Ishikawa (cell line): ENCODE results near the gene SNED1.

ENCODE experiments used
- CEBPB ChIP-seq: IDR thresholded peaks from 2 replicates; pipeline ENCODE4 v1.6.1; 2012
- CREB1 ChIP-seq: IDR thresholded peaks from 2 replicates; pipeline ENCODE4 v1.6.1; 2012; ENCODE audit warnings: low read depth
- EP300 ChIP-seq: IDR thresholded peaks from 2 replicates; pipeline ENCODE4 v1.6.1; 2012; ENCODE audit warnings: borderline replicate concordance
- FOXM1 ChIP-seq: IDR thresholded peaks from 2 replicates; pipeline ENCODE4 v1.6.1; 2012; ENCODE audit warnings: low read depth, borderline replicate concordance
- MAX ChIP-seq: IDR thresholded peaks from 2 replicates; pipeline ENCODE4 v1.6.1; 2012
- REST ChIP-seq: IDR thresholded peaks from 2 replicates; pipeline ENCODE4 v1.6.1; 2012; ENCODE audit warnings: low read depth, mild to moderate bottlenecking
- TAF1 ChIP-seq: IDR thresholded peaks from 2 replicates; pipeline ENCODE4 v1.6.1; 2012; ENCODE audit warnings: low read depth, mild to moderate bottlenecking
- USF1 ChIP-seq: IDR thresholded peaks from 2 replicates; pipeline ENCODE4 v1.6.1; 2012
- YY1 ChIP-seq: IDR thresholded peaks from 2 replicates; pipeline ENCODE4 v1.6.1; 2012; ENCODE audit warnings: low read depth
- ZBTB7A ChIP-seq: IDR thresholded peaks from 2 replicates; pipeline ENCODE4 v1.6.1; 2012; ENCODE audit warnings: low read depth

DNA sequence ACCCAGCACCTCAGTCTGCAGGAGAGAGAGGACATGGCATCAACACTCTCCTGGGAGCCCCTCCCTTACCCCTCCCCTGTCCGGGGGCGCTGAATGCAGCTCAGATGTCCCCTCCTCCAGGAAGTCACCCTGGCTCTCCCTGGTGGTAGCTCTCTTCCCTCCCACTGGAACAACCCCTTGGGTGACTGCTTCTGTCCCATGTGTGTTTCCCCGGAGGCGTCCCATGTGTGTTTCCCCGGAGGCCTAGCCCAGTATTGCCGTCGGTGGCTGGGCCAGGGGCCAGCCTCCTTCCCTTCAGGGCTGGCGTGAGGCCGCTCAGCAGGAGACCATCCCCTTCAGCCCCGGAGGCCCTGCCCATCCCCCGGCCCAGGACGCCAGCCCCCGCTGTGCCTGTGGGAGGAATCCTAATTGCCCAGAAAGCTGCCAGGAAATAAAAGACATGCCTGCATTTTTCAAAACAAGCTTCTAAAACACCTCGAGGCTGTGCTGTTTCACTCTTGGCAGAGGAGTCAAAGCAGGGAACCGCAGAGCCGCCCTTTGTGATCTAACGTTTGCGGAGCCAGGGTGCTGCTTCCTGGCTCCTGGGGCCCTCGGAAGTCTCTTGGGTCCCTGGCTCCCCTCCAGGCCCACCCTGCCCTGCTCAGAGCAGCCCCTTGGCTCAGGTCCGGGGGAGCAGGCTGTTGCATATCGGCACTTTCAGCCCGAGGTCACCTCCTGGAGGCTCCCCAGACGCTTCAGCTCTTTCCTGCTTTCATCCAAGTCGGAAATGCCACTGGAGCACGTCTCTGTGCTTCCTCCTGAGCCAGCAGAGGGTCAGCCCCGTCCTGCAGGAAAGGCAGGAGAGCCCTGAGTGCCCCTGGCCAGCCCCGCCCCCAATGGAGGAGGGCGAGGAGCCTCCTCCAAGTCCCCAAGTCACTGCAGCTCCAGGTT, 11.4 kb downstream of the SNED1 start:
- TF ChIP-seq CEBPB (no peak; the same call in 1 of the 2 replicates), TAF1 (no peak), CREB1 (no peak), YY1 (no peak), EP300 (peak; percentile 89), ZBTB7A (no peak; the same call in 1 of the 2 replicates), FOXM1 (peak; percentile 97), MAX (peak; percentile 57), USF1 (no peak), REST (no peak)
